SIG-M5 treated with dmso at 0.1 percent for 504 hours (cell line): Measurements from ENCODE around the gene AIG1.
A peak's percentile ranks its signal among the peaks of the same experiment; 100 is the strongest.

Experiments used
- DNase-seq: peaks from one replicate; lab custom pipeline; 2025; ENCODE audit not compliant: unreplicated experiment; lab: John Stamatoyannopoulos, UW

Gene AIG1

GRCh38 chr6:143356101-143356880 is 295.6 kb downstream of the AIG1 start:
- DNase-seq, result no peak

GRCh38 chr6:143357152-143357551 is 296.5 kb downstream of the AIG1 start:
- DNase-seq, result no peak

GRCh38 chr6:143357561-143358255 is 297.0 kb downstream of the AIG1 start:
- DNase-seq, result no peak

GRCh38 chr6:143361536-143362191 is 301.0 kb downstream of the AIG1 start:
- DNase-seq, result no peak

GRCh38 chr6:143362192-143362558 is 301.5 kb downstream of the AIG1 start:
- no peak for DNase-seq

- DNase-seq, result no peak
These were observed 302.6 kb downstream of the AIG1 start for GRCh38 chr6:143363299-143363698.

- DNase-seq, result peak; percentile 23
These were observed 307.7 kb downstream of the AIG1 start for GRCh38 chr6:143368426-143368825.

GRCh38 chr6:143369971-143370370 is 309.3 kb downstream of the AIG1 start:
- no peak for DNase-seq

- no peak for DNase-seq
These were observed 310.2 kb downstream of the AIG1 start for GRCh38 chr6:143370812-143371370.

GRCh38 chr6:143372199-143372882 is 311.7 kb downstream of the AIG1 start:
- no peak for DNase-seq

- DNase-seq, result no peak
These were observed 313.3 kb downstream of the AIG1 start for GRCh38 chr6:143374014-143374413.

- DNase-seq, result no peak
These were observed 314.4 kb downstream of the AIG1 start for GRCh38 chr6:143375022-143375585.

GRCh38 chr6:143376375-143376774 is 315.7 kb downstream of the AIG1 start:
- no peak for DNase-seq

GRCh38 chr6:143376861-143377260 is 316.2 kb downstream of the AIG1 start:
- DNase-seq, result no peak

- DNase-seq, result no peak
These were observed 324.9 kb downstream of the AIG1 start for GRCh38 chr6:143385636-143386035.

- DNase-seq, result no peak
These were observed 329.6 kb downstream of the AIG1 start for GRCh38 chr6:143390278-143390677.
